DOHH2 (cell line): ENCODE results near the gene SLC35G1.

Experiments
- H3F3A ChIP-seq: fragments of 200-600 bp; sonication (generic), shearing (Covaris generic); 2 replicates; pipeline ENCODE4 v1.6.0; 2016; ENCODE audit warnings: antibody characterized with exemption, mild to moderate bottlenecking; ENCODE audit not compliant: control insufficient read depth, insufficient read depth
- H3K27ac ChIP-seq: fragments of 200-600 bp; sonication (generic); 2 replicates; pipeline ENCODE4 v1.5.1; 2014; ENCODE audit warnings: low read depth, mild to moderate bottlenecking, low read length, moderate library complexity
- H3K27me3 ChIP-seq: fragments of 200-600 bp; sonication (generic); 2 replicates; pipeline ENCODE4 v1.6.1; 2014; ENCODE audit warnings: mild to moderate bottlenecking, low read length, mixed read lengths; ENCODE audit not compliant: control insufficient read depth
- H3K36me3 ChIP-seq: fragments of 200-600 bp; sonication (generic); 2 replicates; pipeline ENCODE4 v1.6.1; 2014; ENCODE audit warnings: mild to moderate bottlenecking, low read length, moderate library complexity, mixed read lengths; ENCODE audit not compliant: control insufficient read depth
- H3K4me1 ChIP-seq: fragments of 200-600 bp; sonication (generic); 2 replicates; pipeline ENCODE4 v1.6.1; 2014; ENCODE audit warnings: mild to moderate bottlenecking, low read length, mixed read lengths; ENCODE audit not compliant: control insufficient read depth
- H3K4me2 ChIP-seq: fragments of 200-600 bp; sonication (generic); 2 replicates; pipeline ENCODE4 v1.6.0; 2014; ENCODE audit warnings: mild to moderate bottlenecking, low read length, moderate library complexity
- H3K4me3 ChIP-seq: fragments of 200-600 bp; sonication (generic); 2 replicates; pipeline ENCODE4 v1.5.1; 2014; ENCODE audit warnings: mild to moderate bottlenecking, low read length, mixed read lengths
- H3K79me2 ChIP-seq: fragments of 200-600 bp; sonication (generic); 2 replicates; pipeline ENCODE4 v1.6.1; 2014; ENCODE audit warnings: mild to moderate bottlenecking, low read length, mixed read lengths; ENCODE audit not compliant: control insufficient read depth
- H3K9me2 ChIP-seq: fragments of 200-600 bp; sonication (generic); replicated peaks from 2 replicates; pipeline ENCODE4 v1.6.1; 2014; ENCODE audit warnings: mild to moderate bottlenecking, low read length, mixed read lengths; ENCODE audit not compliant: control insufficient read depth
- H3K9me3 ChIP-seq: fragments of 200-600 bp; sonication (generic); 2 replicates; pipeline ENCODE4 v1.6.1; 2014; ENCODE audit warnings: antibody characterized with exemption, low read length, mixed read lengths; ENCODE audit not compliant: control insufficient read depth, insufficient read depth
- H4K20me1 ChIP-seq: fragments of 200-600 bp; sonication (generic); 2 replicates; pipeline ENCODE4 v1.6.0; 2014; ENCODE audit warnings: low read depth, mild to moderate bottlenecking, antibody characterized with exemption, low read length, moderate library complexity; ENCODE audit not compliant: control insufficient read depth, insufficient read depth
- EZH2phosphoT487 ChIP-seq: fragments of 200-600 bp; sonication (generic); IDR thresholded peaks from 2 replicates; pipeline ENCODE4 v1.6.1; 2017; ENCODE audit warnings: borderline replicate concordance, mild to moderate bottlenecking, antibody characterized with exemption, low read length, moderate library complexity, mixed read lengths
- TF ChIP-seq, protein P1 (sequence below): fragments of 200-600 bp; sonication (generic); IDR thresholded peaks from one replicate; pipeline ENCODE4 v1.5.1; 2014; ENCODE audit warnings: antibody characterized with exemption, mild to moderate bottlenecking, low read depth, low read length; ENCODE audit not compliant: poor library complexity, severe bottlenecking

Gene SLC35G1

DNA sequence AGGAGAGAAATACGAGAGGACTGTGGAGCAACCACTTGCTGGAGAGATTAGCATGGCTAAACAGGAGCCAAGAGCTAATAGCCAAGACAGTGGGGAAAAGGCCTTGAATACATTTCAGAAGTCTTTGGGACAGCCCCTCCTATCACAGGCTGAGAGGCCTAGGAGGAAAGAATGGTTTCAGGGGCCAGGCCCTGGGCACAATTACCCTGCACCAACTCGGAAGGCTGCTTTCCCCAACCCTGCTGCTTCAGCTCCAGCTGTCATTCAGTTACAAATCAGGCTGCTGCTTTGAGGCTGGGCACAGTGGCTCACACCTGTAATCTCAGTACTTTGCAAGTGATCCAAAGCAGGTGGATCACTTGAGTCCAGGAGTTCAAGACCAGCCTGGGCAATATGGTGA, 32.0 kb upstream of the SLC35G1 start:
- no peaks in the 10 kb centered on the region for H3K9me3 ChIP-seq
- peaks cover 6% of the 10 kb centered on the region for H3K27me3 ChIP-seq
- H3K4me3 ChIP-seq, result no peak overlapping the region
- H3F3A ChIP-seq, result no peaks in the 10 kb centered on the region
- TF ChIP-seq EZH2phosphoT487, result no peak
- TF ChIP-seq, protein P1, sequence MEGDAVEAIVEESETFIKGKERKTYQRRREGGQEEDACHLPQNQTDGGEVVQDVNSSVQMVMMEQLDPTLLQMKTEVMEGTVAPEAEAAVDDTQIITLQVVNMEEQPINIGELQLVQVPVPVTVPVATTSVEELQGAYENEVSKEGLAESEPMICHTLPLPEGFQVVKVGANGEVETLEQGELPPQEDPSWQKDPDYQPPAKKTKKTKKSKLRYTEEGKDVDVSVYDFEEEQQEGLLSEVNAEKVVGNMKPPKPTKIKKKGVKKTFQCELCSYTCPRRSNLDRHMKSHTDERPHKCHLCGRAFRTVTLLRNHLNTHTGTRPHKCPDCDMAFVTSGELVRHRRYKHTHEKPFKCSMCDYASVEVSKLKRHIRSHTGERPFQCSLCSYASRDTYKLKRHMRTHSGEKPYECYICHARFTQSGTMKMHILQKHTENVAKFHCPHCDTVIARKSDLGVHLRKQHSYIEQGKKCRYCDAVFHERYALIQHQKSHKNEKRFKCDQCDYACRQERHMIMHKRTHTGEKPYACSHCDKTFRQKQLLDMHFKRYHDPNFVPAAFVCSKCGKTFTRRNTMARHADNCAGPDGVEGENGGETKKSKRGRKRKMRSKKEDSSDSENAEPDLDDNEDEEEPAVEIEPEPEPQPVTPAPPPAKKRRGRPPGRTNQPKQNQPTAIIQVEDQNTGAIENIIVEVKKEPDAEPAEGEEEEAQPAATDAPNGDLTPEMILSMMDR, result no peak
- H4K20me1 ChIP-seq, result no peaks in the 10 kb centered on the region
- no peak overlapping the region for H3K27ac ChIP-seq
- no peaks in the 10 kb centered on the region for H3K36me3 ChIP-seq
- no peaks in the 10 kb centered on the region for H3K79me2 ChIP-seq
- H3K4me1 ChIP-seq, result no peaks in the 10 kb centered on the region
- no peaks in the 10 kb centered on the region for H3K9me2 ChIP-seq
- no peak overlapping the region for H3K4me2 ChIP-seq

DNA sequence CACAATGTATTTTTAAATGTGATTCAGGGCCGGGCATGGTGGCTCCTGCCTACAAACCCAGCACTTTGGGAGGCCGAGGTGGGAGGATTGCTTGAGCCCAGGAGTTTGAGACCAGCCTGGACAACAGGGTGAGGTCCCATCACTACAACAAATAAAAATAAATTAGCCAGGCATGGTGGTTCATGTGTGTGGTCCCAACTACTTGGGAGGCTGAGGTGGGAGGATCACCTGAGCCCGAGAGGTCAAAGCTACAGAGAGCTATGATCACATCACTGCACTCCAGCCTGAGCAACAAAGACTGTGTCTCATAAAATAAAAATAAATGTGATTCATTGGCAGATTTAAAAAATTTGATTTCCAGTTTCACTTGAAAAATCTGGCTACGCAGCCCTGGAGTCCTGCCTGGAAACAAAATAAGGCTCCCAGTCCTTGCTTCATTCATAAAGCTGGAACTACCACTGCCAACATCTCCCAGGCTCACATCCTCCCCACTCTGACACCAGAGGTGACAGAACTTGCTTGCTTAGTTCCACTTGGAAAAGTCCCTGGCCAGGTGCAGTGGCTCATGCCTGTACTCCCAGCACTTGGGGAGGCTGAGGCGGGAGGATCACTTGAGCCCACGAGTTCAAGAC, 27.9 kb upstream of the SLC35G1 start:
- Histone ChIP-seq H3K4me1 (no peaks in the 10 kb centered on the region), H3K27ac (no peak overlapping the region), H3F3A (no peaks in the 10 kb centered on the region), H3K27me3 (peaks cover 10% of the 10 kb centered on the region), H3K4me2 (no peak overlapping the region), H3K4me3 (no peak overlapping the region), H3K79me2 (no peaks in the 10 kb centered on the region), H3K9me3 (no peaks in the 10 kb centered on the region), H3K9me2 (no peaks in the 10 kb centered on the region), H4K20me1 (no peaks in the 10 kb centered on the region), H3K36me3 (no peaks in the 10 kb centered on the region)
- no peak for TF ChIP-seq EZH2phosphoT487
- TF ChIP-seq, protein P1, result no peak

DNA sequence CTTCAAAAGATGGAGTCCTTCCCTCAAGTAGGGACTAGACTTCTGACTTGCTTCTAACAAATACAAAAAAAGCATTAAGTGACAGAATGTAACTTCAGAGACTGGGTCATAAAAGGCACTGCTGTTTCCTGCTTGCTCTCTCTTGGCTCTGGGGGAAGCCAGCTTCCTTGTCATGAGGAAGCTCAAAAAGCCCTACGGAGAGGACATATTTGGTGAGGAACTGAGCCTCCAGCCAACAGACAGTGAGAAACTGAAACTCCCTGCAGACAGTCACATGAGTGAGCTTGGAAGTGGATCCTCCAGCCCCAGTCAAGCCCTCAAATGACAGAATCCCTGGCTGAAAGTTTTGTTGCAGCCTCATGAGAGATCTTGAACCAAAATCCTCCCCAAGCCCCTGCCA, 26.3 kb upstream of the SLC35G1 start:
- no peak overlapping the region for H3K4me2 ChIP-seq
- no peaks in the 10 kb centered on the region for H3K36me3 ChIP-seq
- no peaks in the 10 kb centered on the region for H3F3A ChIP-seq
- H3K27me3 ChIP-seq, result peaks cover 18% of the 10 kb centered on the region
- TF ChIP-seq EZH2phosphoT487, result no peak
- TF ChIP-seq, protein P1, result no peak
- H3K9me2 ChIP-seq, result no peaks in the 10 kb centered on the region
- no peaks in the 10 kb centered on the region for H3K4me1 ChIP-seq
- H3K4me3 ChIP-seq, result no peak overlapping the region
- H3K27ac ChIP-seq, result no peak overlapping the region
- H3K9me3 ChIP-seq, result no peaks in the 10 kb centered on the region
- no peaks in the 10 kb centered on the region for H4K20me1 ChIP-seq
- no peaks in the 10 kb centered on the region for H3K79me2 ChIP-seq
